Measurements from ENCODE around the gene MAP3K4.

Gene MAP3K4

GRCh38 chr6:161139766-161140553 lies 148.4 kb downstream of the MAP3K4 start:
- peak in 3 of 58 donors; percentile 24 to 38 (median 37) for DNase-seq

GRCh38 chr6:161140554-161140875 lies 148.9 kb downstream of the MAP3K4 start:
- no peak for DNase-seq

- DNase-seq: peak in 1 of 58 donors; percentile 37
Measured at GRCh38 chr6:161141173-161141572, 149.6 kb downstream of the MAP3K4 start.

GRCh38 chr6:161142957-161143296 lies 151.4 kb downstream of the MAP3K4 start:
- no peak for DNase-seq

- no peak for DNase-seq
Measured at GRCh38 chr6:161143663-161144430, 152.3 kb downstream of the MAP3K4 start.

GRCh38 chr6:161150136-161150535 lies 158.6 kb downstream of the MAP3K4 start:
- no peak for DNase-seq

- no peak for DNase-seq
Measured at GRCh38 chr6:161150566-161150965, 159.0 kb downstream of the MAP3K4 start.

- DNase-seq: peak in 3 of 58 donors; percentile 11 to 39 (median 32)
Measured at GRCh38 chr6:161151059-161151645, 159.6 kb downstream of the MAP3K4 start.

- no peak for DNase-seq
Measured at GRCh38 chr6:161151660-161152526, 160.3 kb downstream of the MAP3K4 start.

- DNase-seq: no peak
Measured at GRCh38 chr6:161152527-161152862, 160.9 kb downstream of the MAP3K4 start.

- peak in 1 of 58 donors; percentile 20 for DNase-seq
Measured at GRCh38 chr6:161152907-161153662, 161.5 kb downstream of the MAP3K4 start.

GRCh38 chr6:161153725-161154124 lies 162.2 kb downstream of the MAP3K4 start:
- DNase-seq: no peak

GRCh38 chr6:161154796-161155335 lies 163.3 kb downstream of the MAP3K4 start:
- no peak for DNase-seq

GRCh38 chr6:161161121-161161520 lies 169.6 kb downstream of the MAP3K4 start:
- DNase-seq: no peak

GRCh38 chr6:161161889-161162624 lies 170.5 kb downstream of the MAP3K4 start:
- DNase-seq: no peak

GRCh38 chr6:161162722-161163121 lies 171.2 kb downstream of the MAP3K4 start:
- no peak for DNase-seq

- peak in 2 of 58 donors; percentile 31 to 56 for DNase-seq
Measured at GRCh38 chr6:161163466-161164181, 172.1 kb downstream of the MAP3K4 start.

GRCh38 chr6:161164182-161164625 lies 172.6 kb downstream of the MAP3K4 start:
- DNase-seq: no peak

- no peak for DNase-seq
Measured at GRCh38 chr6:161166176-161166575, 174.6 kb downstream of the MAP3K4 start.

Data from anterior cingulate cortex (tissue), 58 donors.